ENCODE results near the gene GHDC.

- TF ChIP-seq CTCF (IDR thresholded peaks at IDR 0.05): no peak
- no peak for TF ChIP-seq POLR2A (IDR thresholded peaks at IDR 0.05)
Observed at GRCh38 chr17:42171831-42172230, 22.5 kb downstream of the GHDC start.
